Measurements from ENCODE around the gene HRH1.

HRH1 gene

DNA sequence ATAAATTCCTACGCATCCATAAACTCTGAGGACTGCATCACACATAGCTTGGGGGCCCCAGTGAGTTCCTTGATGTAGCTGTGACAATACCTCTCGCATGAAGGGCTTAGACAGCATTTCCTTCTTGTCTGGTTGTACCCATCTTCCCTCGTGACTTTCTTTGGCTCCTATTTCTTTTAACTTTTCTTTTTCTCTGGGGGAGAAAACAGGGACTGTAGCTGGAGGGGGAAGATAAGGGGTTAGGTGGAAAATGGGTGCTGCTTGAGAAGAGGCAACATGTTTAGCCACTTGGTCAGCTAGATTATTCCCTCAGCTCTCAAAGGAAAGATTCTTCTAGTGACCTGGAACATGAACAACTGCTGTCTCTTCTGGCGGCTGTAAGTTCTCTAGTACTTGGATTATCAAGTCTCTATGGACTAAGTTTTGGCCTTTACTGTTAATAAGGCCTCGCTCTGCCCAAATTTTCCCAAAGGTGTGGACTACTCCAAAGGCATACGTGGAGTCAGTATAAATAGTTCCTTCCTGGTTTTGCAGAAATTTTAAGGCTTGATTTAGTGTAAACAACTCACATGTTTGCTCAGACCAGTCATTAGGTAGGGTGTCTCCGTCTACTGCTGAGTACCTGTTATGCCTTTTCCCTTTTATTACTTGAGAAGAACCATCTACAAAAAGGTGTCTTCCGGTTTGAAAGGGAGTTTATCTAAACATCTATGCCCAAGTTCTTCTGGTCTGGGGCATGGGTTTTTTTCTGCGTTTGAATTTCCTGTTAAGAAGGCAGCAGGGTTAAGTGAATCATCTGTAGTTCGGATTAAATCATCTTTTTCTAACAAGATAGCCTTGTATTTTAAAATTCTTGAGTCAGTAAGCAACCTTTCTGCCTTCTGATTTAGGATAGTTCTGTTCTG, 96.9 kb downstream of the HRH1 start (continued):
- TF ChIP-seq PRDM2 (tag by site-specific recombination; IDR thresholded peaks at IDR 0.05; ENCODE audit: borderline replicate concordance) (no peak), ZNF26 (tag by site-specific recombination; IDR thresholded peaks at IDR 0.05) (no peak), ZNF404 (tag by site-specific recombination; IDR thresholded peaks at IDR 0.05) (no peak), ZNF514 (tag by site-specific recombination; IDR thresholded peaks at IDR 0.05) (no peak), ZNF792 (tag by site-specific recombination; IDR thresholded peaks at IDR 0.05) (no peak), ZNF202 (tag by site-specific recombination; IDR thresholded peaks at IDR 0.05; ENCODE audit: borderline replicate concordance) (no peak)

GRCh38 chr3:11251807-11252176, 97.5 kb downstream of the HRH1 start:
- CTCF ChIA-PET, result no interaction called here

More at GRCh38 chr3:11251807-11252176, 97.5 kb downstream of the HRH1 start:
- no peaks in the 10 kb centered on the region for H3K4me1 ChIP-seq (ENCODE audit: control insufficient read depth, insufficient read depth, low read length)
- TF ChIP-seq ZNF596 (tag by site-specific recombination; IDR thresholded peaks at IDR 0.05) (no peak), ZNF133 (tag by site-specific recombination; IDR thresholded peaks at IDR 0.05) (no peak), ZNF654 (tag by site-specific recombination; IDR thresholded peaks at IDR 0.05; ENCODE audit: low read depth) (no peak), ZFP37 (tag by site-specific recombination; IDR thresholded peaks at IDR 0.05) (no peak), KLF1 (tag by site-specific recombination; IDR thresholded peaks at IDR 0.05) (no peak), ZNF544 (tag by site-specific recombination; IDR thresholded peaks at IDR 0.05) (no peak), ZNF747 (tag by site-specific recombination; IDR thresholded peaks at IDR 0.05) (no peak), ZNF157 (tag by site-specific recombination; IDR thresholded peaks at IDR 0.05) (no peak), ZNF202 (tag by site-specific recombination; IDR thresholded peaks at IDR 0.05; ENCODE audit: borderline replicate concordance) (no peak), ZNF138 (tag by site-specific recombination; IDR thresholded peaks at IDR 0.05; ENCODE audit: borderline replicate concordance) (no peak), GLIS1 (tag by site-specific recombination; IDR thresholded peaks at IDR 0.05) (no peak), ZNF155 (tag by site-specific recombination; IDR thresholded peaks at IDR 0.05) (no peak), ZBTB1 (tag by site-specific recombination; IDR thresholded peaks at IDR 0.05) (no peak), SETDB1 (IDR thresholded peaks at IDR 0.05; ENCODE audit: insufficient read length, low read length) (no peak), ZNF112 (tag by site-specific recombination; IDR thresholded peaks at IDR 0.05) (no peak), TRIM28 (IDR thresholded peaks at IDR 0.05; ENCODE audit: borderline replicate concordance, low read length) (no peak), ZNF473 (tag by site-specific recombination; IDR thresholded peaks at IDR 0.05) (no peak), ZNF239 (tag by site-specific recombination; IDR thresholded peaks at IDR 0.05) (no peak), ZNF341 (tag by site-specific recombination; IDR thresholded peaks at IDR 0.05; ENCODE audit: low read depth) (no peak)
- TF ChIP-seq, protein P1, sequence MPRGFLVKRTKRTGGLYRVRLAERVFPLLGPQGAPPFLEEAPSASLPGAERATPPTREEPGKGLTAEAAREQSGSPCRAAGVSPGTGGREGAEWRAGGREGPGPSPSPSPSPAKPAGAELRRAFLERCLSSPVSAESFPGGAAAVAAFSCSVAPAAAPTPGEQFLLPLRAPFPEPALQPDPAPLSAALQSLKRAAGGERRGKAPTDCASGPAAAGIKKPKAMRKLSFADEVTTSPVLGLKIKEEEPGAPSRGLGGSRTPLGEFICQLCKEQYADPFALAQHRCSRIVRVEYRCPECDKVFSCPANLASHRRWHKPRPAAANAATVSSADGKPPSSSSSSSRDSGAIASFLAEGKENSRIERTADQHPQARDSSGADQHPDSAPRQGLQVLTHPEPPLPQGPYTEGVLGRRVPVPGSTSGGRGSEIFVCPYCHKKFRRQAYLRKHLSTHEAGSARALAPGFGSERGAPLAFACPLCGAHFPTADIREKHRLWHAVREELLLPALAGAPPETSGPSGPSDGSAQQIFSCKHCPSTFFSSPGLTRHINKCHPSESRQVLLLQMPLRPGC (tag by site-specific recombination; IDR thresholded peaks at IDR 0.05), result no peak
- POLR2A ChIA-PET, result no interaction called here
- no peaks in the 10 kb centered on the region for H3K9me3 ChIP-seq (ENCODE audit: control insufficient read depth, insufficient read depth, low read depth, low read length)
- H3K27ac ChIP-seq (ENCODE audit: extremely low read depth, low read depth, low read length), result no peak overlapping the region
- no peak overlapping the region for H3K4me3 ChIP-seq (ENCODE audit: low read depth, low read length)
- H3K36me3 ChIP-seq (ENCODE audit: control insufficient read depth in 2 of 2, insufficient read depth in 1 of 2, low read length in 2 of 2), result no peaks in the 10 kb centered on the region

All from HEK293 (cell line).